Activated naive CD4-positive, alpha-beta T cell treated with anti-CD3 and anti-CD28 coated beads, Interleukin-2, amount 10 ng/mL, durations not matched to agents 7 days and 5 days (primary cell): ENCODE data around the gene EVC.

ENCODE experiments used
- CTCF ChIA-PET: fragments of 350-600 bp; sonication (Branson Sonifier 250); formaldehyde crosslinking; loops from one replicate; lab custom pipeline; 2021; ENCODE audit warnings: antibody characterized with exemption; lab: Charles Lee
- DNase-seq: peaks from one replicate; pipeline ENCODE4 v3.0.0-alpha.2; 2020
- H3K27ac Mint-ChIP-seq: one replicate; pipeline ENCODE4 v1.8.0; 2021; ENCODE audit warnings: mild to moderate bottlenecking, moderate library complexity, mixed read lengths
- H3K27me3 Mint-ChIP-seq: one replicate; pipeline ENCODE4 v1.8.0; 2021; ENCODE audit warnings: mild to moderate bottlenecking, mixed read lengths
- H3K36me3 Mint-ChIP-seq: one replicate; pipeline ENCODE4 v1.8.0; 2021; ENCODE audit warnings: mixed read lengths
- H3K4me1 Mint-ChIP-seq: one replicate; pipeline ENCODE4 v1.8.0; 2021; ENCODE audit warnings: mixed read lengths
- H3K4me3 Mint-ChIP-seq: one replicate; pipeline ENCODE4 v1.8.0; 2021; ENCODE audit warnings: mild to moderate bottlenecking, moderate library complexity, mixed read lengths
- H3K9me3 Mint-ChIP-seq: one replicate; pipeline ENCODE4 v1.8.0; 2021; ENCODE audit warnings: mixed read lengths

EVC gene

DNA sequence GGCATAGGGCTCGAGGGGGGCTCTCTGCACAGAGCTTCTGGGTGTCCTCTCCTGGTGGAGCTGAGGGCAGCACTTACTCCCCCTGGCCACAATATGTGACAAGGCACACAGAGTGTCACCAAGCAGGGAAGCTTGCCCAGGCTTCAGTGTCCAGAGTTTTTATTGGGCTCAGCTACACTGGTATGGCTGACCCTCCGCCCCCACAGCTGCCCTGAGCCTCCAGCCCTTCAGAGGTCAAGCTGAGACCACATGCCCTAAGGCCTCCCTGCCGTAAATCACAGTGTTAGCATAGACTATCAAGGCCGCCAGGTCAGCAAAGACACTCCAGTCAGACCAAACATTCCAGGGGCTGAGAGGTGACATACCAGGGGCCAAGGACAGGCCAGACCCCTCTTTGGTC, 59.0 kb downstream of the EVC start:
- Mint-ChIP-seq H3K36me3 (no peaks in the 10 kb centered on the region), H3K27me3 (no peaks in the 10 kb centered on the region), H3K27ac (no peak overlapping the region), H3K9me3 (peaks cover 22% of the 10 kb centered on the region), H3K4me1 (no peaks in the 10 kb centered on the region), H3K4me3 (no peak overlapping the region)
- CTCF ChIA-PET, result interaction anchor here (1.0 kb wide), 1 partner anchor 365 kb away, joined by 3 read pairs; no protein-coding TSS in a partner anchor
- DNase-seq, result no peak

DNA sequence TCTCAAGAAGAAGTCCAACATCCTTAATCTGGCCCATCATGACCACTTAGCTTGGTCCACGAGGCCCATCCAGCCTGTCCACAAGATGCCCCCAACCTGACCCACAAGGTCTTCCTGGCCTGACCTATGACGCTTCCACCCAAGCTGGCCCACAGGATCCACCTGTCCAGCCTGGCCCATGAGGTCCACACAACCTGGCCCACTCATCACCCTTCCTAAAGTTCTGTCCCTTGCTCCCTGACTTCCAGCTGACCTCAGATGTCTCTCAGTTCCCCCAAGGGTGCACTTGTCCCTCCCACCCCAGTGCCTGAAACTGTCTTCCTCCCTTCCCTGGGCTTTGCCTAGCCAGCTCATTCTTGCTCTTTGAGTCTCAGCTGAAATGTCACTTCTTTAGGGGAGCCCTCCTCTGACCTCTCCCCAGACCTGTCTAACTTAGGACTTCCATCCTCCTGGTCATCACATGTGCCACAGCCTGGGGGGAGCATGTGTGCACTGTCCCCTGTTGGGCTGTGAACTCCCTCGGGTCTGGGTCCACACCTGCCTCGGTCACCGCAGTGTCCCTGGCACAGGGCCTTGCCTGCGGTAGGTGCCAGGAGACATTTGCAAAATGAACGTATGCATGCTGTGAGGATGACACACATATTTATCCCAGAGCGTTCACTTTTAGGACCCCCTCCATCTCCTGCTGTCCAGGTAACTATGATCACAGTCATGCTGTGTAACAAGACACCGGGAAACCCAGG, 61.7 kb downstream of the EVC start:
- CTCF ChIA-PET, result no interaction called here
- Mint-ChIP-seq H3K27ac (no peak overlapping the region), H3K27me3 (no peaks in the 10 kb centered on the region), H3K9me3 (peaks cover 26% of the 10 kb centered on the region), H3K4me3 (no peak overlapping the region), H3K4me1 (no peaks in the 10 kb centered on the region), H3K36me3 (no peaks in the 10 kb centered on the region)
- no peak for DNase-seq

DNA sequence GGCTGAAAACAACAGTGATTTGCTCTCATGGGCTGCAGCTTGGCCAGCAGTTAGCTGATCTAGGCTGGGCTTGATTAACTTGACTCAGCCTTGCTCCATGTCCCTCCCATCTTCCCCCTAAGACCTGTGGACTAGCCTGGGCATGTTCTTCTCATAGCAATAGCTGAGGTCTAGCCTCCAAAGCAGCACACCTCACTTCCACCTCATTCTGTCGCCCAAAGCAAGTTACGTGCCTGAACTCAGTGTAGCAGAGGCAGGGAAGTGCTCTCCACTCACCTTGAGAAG, 62.2 kb downstream of the EVC start:
- H3K9me3 Mint-ChIP-seq, result peaks cover 21% of the 10 kb centered on the region
- H3K27ac Mint-ChIP-seq, result no peak overlapping the region
- DNase-seq, result no peak
- CTCF ChIA-PET, result no interaction called here
- H3K27me3 Mint-ChIP-seq, result no peaks in the 10 kb centered on the region
- no peak overlapping the region for H3K4me3 Mint-ChIP-seq
- H3K36me3 Mint-ChIP-seq, result no peaks in the 10 kb centered on the region
- no peaks in the 10 kb centered on the region for H3K4me1 Mint-ChIP-seq

DNA sequence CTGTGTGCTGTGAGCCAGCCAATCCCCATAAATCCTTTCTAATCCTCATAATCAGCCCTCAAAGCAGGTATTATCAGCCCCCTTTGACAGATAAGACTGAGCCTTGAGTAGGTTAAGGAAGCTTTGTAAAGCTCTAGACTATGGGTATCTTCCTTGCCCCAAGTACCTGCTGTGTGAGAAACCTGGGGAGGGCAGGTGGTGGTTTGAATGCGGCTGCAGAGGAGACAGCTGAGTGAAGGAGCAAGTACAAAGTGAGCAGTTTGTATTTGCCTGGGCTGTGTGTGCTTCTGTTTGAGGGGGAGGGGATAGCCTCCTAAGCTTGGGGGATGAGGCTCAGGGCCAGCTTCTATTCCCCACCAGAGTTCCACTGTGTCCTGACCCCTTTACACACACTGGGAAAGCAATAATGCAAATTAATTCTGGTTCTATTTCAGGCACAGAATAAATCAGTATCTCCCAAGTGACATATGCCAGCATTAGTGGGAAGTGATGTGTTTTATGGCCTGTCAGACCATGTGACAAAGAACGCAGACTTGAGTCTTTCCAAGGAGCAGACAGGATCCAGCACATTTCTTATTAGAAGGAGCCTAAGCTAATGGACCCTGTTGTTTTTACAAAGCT, 63.5 kb downstream of the EVC start:
- Mint-ChIP-seq H3K36me3 (no peaks in the 10 kb centered on the region), H3K27ac (no peak overlapping the region), H3K9me3 (peaks cover 14% of the 10 kb centered on the region), H3K27me3 (no peaks in the 10 kb centered on the region), H3K4me1 (no peaks in the 10 kb centered on the region), H3K4me3 (no peak overlapping the region)
- no peak for DNase-seq
- CTCF ChIA-PET, result no interaction called here

DNA sequence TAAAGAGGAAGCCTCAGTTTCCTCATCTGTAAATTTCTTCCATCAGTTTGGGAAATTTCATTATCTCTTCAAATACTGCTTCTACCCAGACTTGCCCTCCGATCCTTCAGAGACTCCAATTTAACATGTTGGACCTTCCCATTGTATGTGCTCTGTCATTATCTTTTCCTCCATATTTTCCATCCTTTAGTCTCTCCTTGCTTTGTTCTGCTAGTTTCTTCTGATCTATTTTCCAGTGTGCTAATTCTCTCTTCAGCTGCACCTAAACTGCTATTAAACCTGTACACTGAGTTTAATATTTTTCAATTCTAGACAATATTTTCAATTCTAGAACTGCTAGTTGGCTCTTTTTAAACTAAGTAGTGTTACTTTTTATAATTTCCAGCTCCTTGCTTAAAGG, 65.5 kb downstream of the EVC start:
- H3K4me1 Mint-ChIP-seq, result no peaks in the 10 kb centered on the region
- H3K9me3 Mint-ChIP-seq, result peaks cover 10% of the 10 kb centered on the region
- no peak for DNase-seq
- no peak overlapping the region for H3K4me3 Mint-ChIP-seq
- no peaks in the 10 kb centered on the region for H3K36me3 Mint-ChIP-seq
- no peaks in the 10 kb centered on the region for H3K27me3 Mint-ChIP-seq
- no peak overlapping the region for H3K27ac Mint-ChIP-seq
- CTCF ChIA-PET, result no interaction called here

DNA sequence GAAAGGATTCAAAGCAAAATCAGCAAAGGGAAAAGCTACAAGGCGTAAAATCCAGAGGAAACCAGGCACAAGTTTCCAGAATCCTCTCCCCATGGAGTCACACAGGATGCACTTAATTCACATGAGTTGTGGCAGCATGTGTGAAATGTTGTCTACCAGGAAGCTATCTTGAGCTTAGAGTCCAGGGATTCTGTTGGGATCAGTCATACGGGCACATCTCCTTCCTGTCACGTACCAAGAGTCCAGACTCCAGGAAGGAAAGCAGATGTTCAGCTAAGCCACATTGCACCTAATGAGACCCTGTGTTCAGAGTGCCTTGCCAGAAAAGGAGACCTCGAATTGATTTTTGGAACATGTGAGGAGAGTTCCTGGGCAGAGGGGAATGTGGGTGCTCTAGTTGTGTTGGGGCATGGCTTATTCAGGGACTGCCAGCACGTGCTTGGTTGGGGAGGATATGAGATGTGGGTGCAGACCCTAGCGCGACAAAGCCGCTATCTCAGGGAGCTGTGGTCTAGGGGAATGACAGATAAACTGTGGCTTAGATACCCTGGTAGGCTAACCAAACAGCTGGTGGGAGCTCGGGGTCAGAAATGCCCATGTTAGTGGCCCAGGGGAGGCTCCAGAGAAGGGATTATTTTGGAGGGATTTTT, 70.0 kb downstream of the EVC start:
- Mint-ChIP-seq H3K27me3 (no peaks in the 10 kb centered on the region), H3K4me1 (no peaks in the 10 kb centered on the region), H3K36me3 (no peaks in the 10 kb centered on the region), H3K27ac (no peak overlapping the region), H3K9me3 (peaks cover 12% of the 10 kb centered on the region), H3K4me3 (no peak overlapping the region)
- DNase-seq, result no peak
- CTCF ChIA-PET, result no interaction called here

DNA sequence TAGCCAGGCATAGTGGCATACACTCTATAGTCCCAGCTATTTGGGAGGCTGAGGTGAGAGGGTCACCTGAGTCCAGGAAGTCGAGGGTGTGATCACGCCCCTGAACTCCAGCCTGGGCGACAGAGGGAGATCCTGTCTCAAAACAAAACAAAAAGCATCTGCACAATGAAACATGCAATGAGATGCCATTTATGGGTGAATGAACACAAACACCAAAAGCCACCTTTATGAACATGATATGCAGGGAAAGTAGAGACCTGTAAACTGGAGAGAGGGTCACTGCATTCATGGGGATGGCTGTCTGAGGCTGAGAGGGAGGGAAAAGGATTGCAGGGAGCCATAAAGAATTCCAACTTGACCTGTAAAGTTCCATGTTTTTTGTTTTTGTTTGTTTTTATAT, 70.7 kb downstream of the EVC start:
- Mint-ChIP-seq H3K4me1 (no peaks in the 10 kb centered on the region), H3K4me3 (no peak overlapping the region), H3K27me3 (no peaks in the 10 kb centered on the region), H3K27ac (no peak overlapping the region), H3K9me3 (peaks cover 9% of the 10 kb centered on the region), H3K36me3 (no peaks in the 10 kb centered on the region)
- CTCF ChIA-PET, result no interaction called here
- DNase-seq, result no peak

DNA sequence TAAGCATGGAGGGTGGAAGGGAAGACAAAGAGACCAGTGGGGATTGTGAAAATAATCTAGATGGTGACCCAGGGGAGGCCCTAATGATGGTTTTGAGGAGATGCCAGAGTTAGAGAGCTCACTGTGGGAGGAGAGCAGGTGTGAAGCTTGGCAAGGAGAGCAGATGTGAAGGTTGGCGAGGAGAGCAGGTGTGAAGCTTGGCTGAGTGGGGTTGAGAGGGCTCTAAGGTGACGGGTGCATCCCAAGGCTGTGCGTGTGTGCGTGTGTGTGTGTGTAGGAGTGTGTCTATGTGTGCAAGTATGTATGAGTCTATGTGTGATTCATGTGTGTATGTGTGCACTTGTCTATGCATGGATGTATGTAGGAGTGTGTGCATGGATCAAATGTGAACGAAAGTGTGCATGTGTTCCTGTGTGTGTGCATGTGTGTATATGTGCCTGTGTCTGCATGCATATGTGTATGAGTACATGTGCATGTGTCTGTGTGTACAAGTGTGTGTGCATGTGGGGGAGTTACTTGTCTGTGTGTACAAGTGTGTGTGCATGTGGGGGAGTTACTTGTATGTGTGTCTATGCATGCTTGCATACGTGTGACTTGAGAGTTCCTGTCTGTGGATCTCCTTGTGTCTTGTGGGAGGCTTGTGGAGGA, 72.0 kb downstream of the EVC start:
- DNase-seq, result no peak
- Mint-ChIP-seq H3K9me3 (peaks cover 7% of the 10 kb centered on the region), H3K36me3 (no peaks in the 10 kb centered on the region), H3K27ac (no peak overlapping the region), H3K4me1 (no peaks in the 10 kb centered on the region), H3K4me3 (no peak overlapping the region), H3K27me3 (no peaks in the 10 kb centered on the region)
- CTCF ChIA-PET, result no interaction called here

DNA sequence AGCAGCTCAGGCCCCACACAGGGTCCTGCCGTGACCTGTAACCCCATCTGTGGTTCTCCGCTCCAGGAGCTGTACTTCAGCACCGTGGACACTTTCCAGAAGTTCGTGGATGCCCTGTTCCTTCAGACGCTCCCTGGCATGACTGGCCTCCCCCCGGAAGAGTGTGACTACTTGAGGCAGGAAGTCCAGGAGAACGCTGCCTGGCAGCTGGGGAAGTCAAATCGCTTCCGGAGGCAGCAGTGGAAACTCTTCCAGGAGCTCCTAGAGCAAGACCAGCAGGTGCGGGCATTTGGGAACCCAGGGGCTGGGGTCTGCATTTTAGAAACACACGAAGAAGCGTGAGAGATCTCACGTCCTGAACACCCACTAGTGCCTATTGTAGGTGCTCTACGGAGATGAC, 72.5 kb downstream of the EVC start:
- Mint-ChIP-seq H3K4me3 (no peak overlapping the region), H3K36me3 (no peaks in the 10 kb centered on the region), H3K27me3 (no peaks in the 10 kb centered on the region), H3K27ac (no peak overlapping the region), H3K4me1 (no peaks in the 10 kb centered on the region), H3K9me3 (peaks cover 7% of the 10 kb centered on the region)
- CTCF ChIA-PET, result no interaction called here
- DNase-seq, result no peak

DNA sequence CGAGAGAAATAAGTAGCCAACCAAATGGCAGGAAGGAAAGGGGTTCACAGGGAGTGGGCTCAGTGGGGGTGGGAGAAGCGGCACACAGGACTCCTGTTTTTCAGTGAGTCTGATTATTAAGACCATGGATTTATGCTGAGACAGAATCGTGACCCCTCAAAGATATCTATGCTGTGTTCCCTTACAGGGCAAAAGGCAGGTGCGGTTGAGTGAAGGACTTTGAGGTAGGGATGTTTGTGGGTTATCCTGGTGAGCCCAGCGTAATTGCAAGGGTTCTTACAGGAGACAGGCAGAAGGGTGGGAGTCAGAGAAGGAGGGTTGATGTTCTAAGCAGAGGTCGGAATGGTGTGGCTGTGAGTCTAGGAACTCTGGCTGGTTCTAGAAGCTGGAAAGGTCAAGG, 73.0 kb downstream of the EVC start:
- H3K4me1 Mint-ChIP-seq, result no peaks in the 10 kb centered on the region
- CTCF ChIA-PET, result no interaction called here
- no peak overlapping the region for H3K27ac Mint-ChIP-seq
- H3K9me3 Mint-ChIP-seq, result peaks cover 7% of the 10 kb centered on the region
- H3K36me3 Mint-ChIP-seq, result no peaks in the 10 kb centered on the region
- DNase-seq, result no peak
- no peaks in the 10 kb centered on the region for H3K27me3 Mint-ChIP-seq
- no peak overlapping the region for H3K4me3 Mint-ChIP-seq

DNA sequence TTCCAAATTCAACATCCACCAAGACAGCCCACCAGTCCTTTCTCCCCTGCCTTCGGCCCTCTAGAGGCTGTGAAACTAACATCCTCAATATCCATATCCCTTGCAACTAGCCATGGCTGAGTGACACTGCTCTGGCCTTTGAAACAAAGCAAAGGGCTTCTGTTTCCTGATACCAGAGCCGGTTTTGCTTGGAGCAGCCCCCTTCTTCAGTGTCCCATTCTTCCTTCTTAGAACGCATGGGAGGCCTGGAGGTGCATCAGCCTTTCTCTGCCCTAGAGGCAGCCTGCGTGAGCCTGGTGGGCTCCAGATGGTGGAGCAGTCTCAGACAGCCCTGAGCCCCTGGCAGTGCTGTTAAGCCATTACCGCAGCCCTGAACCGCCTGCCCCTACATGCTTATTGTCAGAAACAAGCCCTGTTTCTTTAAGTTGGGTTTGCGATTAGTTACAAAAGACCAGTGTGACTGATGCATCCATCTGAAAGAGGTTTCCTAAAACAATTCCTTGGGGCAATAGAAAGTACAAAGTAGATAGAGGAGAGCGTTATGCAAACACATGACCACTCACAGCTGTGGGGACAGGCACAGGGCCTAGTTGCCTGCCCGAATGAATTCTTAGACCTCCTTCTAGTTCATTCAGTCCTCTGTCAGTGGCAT, 74.1 kb downstream of the EVC start:
- H3K4me1 Mint-ChIP-seq, result no peaks in the 10 kb centered on the region
- peaks cover 7% of the 10 kb centered on the region for H3K9me3 Mint-ChIP-seq
- CTCF ChIA-PET, result no interaction called here
- no peak overlapping the region for H3K27ac Mint-ChIP-seq
- H3K4me3 Mint-ChIP-seq, result no peak overlapping the region
- no peaks in the 10 kb centered on the region for H3K36me3 Mint-ChIP-seq
- no peak for DNase-seq
- H3K27me3 Mint-ChIP-seq, result no peaks in the 10 kb centered on the region

DNA sequence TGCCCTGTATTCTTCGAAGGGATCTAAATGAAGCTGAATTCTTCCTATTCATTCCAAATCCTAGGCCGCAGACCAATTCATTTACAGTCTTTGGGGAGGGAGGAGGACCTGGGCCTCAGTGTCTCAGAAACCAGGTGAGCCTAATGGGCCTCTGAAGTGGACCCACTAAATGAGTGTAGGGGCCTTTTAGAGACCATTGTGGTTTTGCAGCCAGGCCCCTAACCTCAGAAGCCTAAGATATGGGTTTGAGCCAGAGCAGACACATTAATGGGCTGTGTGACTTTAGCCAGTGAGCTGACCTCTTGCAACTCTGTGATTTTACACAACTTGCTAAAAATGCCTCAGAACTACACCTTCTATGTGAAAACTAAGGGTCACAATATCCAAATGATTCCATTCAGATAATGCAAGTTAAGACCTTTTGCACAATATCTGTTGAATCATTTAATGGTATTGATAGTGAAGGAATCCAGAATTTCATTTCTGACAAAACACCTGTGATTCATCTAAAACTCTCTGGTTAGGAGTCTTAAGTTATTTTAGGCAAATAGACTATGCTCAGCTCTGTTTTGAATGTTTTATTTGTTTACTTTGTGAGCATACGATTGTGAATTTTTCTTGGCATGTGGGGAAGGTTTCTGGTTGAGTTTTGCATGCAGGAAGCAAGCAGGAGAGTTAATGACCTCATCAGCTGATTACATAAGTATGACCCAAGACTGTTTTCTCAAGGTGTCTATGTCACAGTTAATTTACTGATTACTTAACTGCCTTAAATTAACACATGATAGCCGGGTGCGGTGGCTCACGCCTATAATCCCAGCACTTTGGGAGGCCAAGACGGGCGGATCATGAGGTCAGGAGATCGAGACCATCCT, 75.0 kb downstream of the EVC start:
- no peak for DNase-seq
- no peak overlapping the region for H3K4me3 Mint-ChIP-seq

DNA sequence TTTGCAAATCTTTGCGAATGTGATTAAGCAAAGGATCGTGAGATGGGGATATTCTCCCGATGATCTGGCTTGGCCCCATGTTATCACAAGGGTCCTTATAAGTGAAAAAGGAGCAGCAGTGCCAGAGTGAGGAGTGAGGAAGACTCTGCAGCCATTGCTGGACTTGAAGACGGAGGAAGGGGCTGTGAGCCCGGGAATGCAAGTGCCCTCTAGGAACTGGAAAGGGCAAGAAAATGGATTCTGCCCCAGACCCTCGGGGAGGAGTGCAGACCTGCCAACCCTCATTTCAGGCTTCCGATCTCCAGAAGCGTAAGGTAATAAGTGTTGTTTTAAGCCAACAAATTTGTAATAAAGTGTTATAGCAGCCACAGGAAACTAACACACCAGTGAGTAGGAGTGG, 76.3 kb downstream of the EVC start:
- Mint-ChIP-seq H3K27me3 (no peaks in the 10 kb centered on the region), H3K4me1 (no peaks in the 10 kb centered on the region), H3K9me3 (peaks cover 5% of the 10 kb centered on the region), H3K4me3 (no peak overlapping the region), H3K27ac (no peak overlapping the region), H3K36me3 (no peaks in the 10 kb centered on the region)
- CTCF ChIA-PET, result no interaction called here
- no peak for DNase-seq

More for the DNA sequence above, 75.0 kb downstream of the EVC start:
- Mint-ChIP-seq H3K27ac (no peak overlapping the region), H3K27me3 (no peaks in the 10 kb centered on the region), H3K9me3 (peaks cover 7% of the 10 kb centered on the region), H3K4me1 (no peaks in the 10 kb centered on the region), H3K36me3 (no peaks in the 10 kb centered on the region)
- CTCF ChIA-PET, result no interaction called here

DNA sequence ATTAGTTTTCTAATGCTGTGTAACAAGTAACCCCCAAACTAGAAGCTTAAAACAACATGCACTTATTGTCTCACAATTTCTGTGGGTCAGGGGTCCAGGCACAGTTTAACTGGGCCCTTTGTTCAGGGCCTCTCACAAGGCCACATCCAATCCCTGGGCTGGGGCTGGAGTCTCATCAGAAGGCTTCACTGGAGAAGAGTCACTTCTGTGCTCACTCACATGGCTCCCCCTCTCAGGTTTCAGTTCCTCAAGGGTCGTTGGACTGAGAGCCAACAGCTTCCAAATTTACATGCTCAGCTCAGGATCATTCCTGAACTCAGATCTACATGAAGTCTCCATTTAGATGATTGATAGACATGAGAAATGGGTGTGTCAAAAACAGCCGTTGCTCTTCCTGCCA, 77.1 kb downstream of the EVC start:
- CTCF ChIA-PET, result no interaction called here
- Mint-ChIP-seq H3K4me3 (no peak overlapping the region), H3K27ac (no peak overlapping the region), H3K36me3 (no peaks in the 10 kb centered on the region), H3K9me3 (no peaks in the 10 kb centered on the region), H3K4me1 (no peaks in the 10 kb centered on the region), H3K27me3 (no peaks in the 10 kb centered on the region)
- DNase-seq, result no peak
